HAP-1 (cell line): ENCODE measurements around the gene ARL5A.
A peak's percentile ranks its signal among the peaks of the same experiment; 100 is the strongest.
"Not testable (repeated sequence)": the region's sequence is repeated elsewhere in the genome, so short reads cannot be mapped to it uniquely, and the experiment has no call there.

Source experiments
- DNase-seq, 2 experiments: peaks; one replicate each; pipeline ENCODE4 v3.0.0-alpha.2; 2016 to 2020; ENCODE audit warnings: low spot score in 2 of 2
- H3K27me3 ChIP-seq: fragments of 250-450 bp; sonication (Bioruptor Pico); 2 replicates; pipeline ENCODE4 v1.5.1; 2020; ENCODE audit warnings: low read depth, mild to moderate bottlenecking, moderate library complexity
- H3K36me3 ChIP-seq: fragments of 250-450 bp; sonication (Bioruptor Pico); replicated peaks from 2 replicates; pipeline ENCODE4 v1.5.1; 2020; ENCODE audit warnings: mild to moderate bottlenecking
- H3K4me1 ChIP-seq: fragments of 250-450 bp; sonication (Bioruptor Pico); 2 replicates; pipeline ENCODE4 v1.5.1; 2020; ENCODE audit warnings: mild to moderate bottlenecking
- H3K4me3 ChIP-seq: fragments of 250-450 bp; sonication (Bioruptor Pico); 2 replicates; pipeline ENCODE4 v1.5.1; 2020; ENCODE audit warnings: mild to moderate bottlenecking, moderate library complexity
- H3K9me3 ChIP-seq: fragments of 250-450 bp; sonication (Bioruptor Pico); 2 replicates; pipeline ENCODE4 v1.5.1; 2020; ENCODE audit warnings: mild to moderate bottlenecking, moderate library complexity
- in situ Hi-C: fragments of 300-500 bp; cut with MboI; formaldehyde crosslinking; loops from 3 replicates; pipeline ENCODE4 v1.14.3; 2020; ENCODE audit warnings: low sequenced_read_pairs, inconsistent platforms, mixed read lengths

ARL5A gene, protein sequence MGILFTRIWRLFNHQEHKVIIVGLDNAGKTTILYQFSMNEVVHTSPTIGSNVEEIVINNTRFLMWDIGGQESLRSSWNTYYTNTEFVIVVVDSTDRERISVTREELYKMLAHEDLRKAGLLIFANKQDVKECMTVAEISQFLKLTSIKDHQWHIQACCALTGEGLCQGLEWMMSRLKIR

GRCh38 chr2:151828143-151828889 lies at the start of gene ARL5A:
Gene ARL5A (minus strand): TSS chr2:151828421. CDS start chr2:151828176, 245 bp downstream.
- Histone ChIP-seq H3K27me3 (no peaks in the 10 kb centered on the region), H3K4me1 (peaks cover 20% of the 10 kb centered on the region), H3K4me3 (peak within 1 kb of the TSS; percentile 86), H3K36me3 (peaks cover 5% of the 10 kb centered on the region), H3K9me3 (no peaks in the 10 kb centered on the region)
- in situ Hi-C loops: no loop called here
- peak; percentile 90 to 94 for DNase-seq

DNA sequence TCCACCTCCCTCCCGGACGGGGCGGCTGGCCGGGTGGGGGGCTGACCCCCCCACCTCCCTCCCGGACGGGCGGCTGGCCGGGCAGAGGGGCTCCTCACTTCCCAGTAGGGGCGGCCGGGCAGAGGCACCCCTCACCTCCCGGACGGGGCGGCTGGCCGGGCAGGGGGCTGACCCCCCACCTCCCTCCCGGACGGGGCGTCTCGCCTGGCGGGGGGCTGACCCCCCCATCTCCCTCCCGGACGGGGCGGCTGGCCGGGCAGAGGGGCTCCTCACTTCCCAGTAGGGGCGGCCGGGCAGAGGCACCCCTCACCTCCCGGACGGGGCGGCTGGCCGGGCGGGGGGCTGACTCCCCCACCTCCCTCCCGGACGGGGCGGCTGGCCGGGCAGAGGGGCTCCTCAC lies 47.4 kb upstream of the ARL5A start:
- H3K27me3 ChIP-seq, in situ Hi-C loops, H3K4me3 ChIP-seq, H3K4me1 ChIP-seq, DNase-seq, H3K36me3 ChIP-seq, H3K9me3 ChIP-seq: not testable (repeated sequence)

DNA sequence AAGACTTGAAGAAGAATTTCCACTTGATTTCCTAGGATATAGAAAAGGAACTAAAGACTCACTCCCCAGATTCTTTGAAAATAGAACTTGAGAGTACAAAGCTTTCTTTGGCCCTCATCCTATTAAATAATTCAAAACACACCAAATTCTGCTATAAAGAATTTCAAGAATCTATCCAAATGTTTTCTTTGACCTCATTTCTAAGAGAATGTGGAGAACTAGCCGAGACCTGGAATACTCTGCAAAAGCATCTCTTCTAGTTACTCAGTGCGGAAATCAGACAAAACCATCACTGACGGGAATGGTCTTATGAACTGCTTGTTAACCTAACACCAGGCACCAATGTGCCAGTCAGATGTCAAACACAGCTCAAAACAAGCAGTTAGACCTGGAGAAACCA lies 44.2 kb upstream of the ARL5A start:
- H3K36me3 ChIP-seq: no peaks in the 10 kb centered on the region
- H3K9me3 ChIP-seq: no peaks in the 10 kb centered on the region
- H3K4me1 ChIP-seq: no peaks in the 10 kb centered on the region
- no peak overlapping the region for H3K4me3 ChIP-seq
- no peaks in the 10 kb centered on the region for H3K27me3 ChIP-seq
- no peak for DNase-seq
- in situ Hi-C loops: no loop called here

DNA sequence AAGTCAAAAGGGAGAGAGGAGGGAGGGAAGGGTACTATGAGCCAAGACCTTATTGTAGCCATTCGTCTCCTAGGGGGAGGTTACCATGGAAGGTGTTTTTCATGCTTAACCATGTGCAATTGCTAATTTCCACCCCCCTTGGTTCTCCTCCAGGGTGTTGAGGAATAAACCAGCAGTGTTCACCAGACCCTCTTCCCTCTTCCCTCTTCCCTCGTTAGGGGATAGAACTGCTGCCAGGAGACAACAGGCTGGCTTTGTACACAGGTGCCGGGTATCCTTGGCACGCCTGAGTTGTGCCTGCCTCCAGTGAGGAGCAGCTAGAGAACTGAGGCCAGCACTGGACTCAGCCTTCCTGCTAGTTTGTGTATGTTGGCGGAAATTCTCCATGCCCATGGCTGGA lies 41.1 kb upstream of the ARL5A start:
- in situ Hi-C loops: no loop called here
- Histone ChIP-seq H3K4me3 (no peak overlapping the region), H3K4me1 (no peaks in the 10 kb centered on the region), H3K36me3 (no peaks in the 10 kb centered on the region), H3K9me3 (no peaks in the 10 kb centered on the region), H3K27me3 (no peaks in the 10 kb centered on the region)
- no peak for DNase-seq

DNA sequence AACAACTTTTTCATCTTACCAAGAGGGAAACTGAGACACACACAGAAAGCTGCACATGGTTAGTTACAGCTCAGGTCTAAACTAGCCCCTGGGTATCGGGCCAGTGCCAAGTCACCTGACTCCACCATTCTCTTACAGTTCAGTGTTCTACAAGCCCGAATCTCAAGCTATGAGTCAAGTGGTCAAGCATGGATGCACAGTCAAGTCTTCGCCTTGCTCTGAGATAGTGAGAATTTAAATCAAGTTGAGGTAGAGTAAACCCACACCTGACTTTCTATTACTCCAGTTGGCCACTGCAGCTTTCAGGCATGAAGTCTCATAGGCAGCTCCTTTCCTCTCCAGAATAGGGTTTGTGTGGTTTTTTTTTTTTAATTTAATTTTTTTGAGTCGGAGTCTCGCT lies 34.5 kb upstream of the ARL5A start:
- H3K9me3 ChIP-seq: no peaks in the 10 kb centered on the region
- H3K4me1 ChIP-seq: peaks cover 9% of the 10 kb centered on the region
- H3K27me3 ChIP-seq: no peaks in the 10 kb centered on the region
- in situ Hi-C loops: no loop called here
- no peaks in the 10 kb centered on the region for H3K36me3 ChIP-seq
- DNase-seq: no peak
- H3K4me3 ChIP-seq: no peak overlapping the region

- Histone ChIP-seq H3K36me3 (no peaks in the 10 kb centered on the region), H3K4me3 (no peak overlapping the region), H3K27me3 (no peaks in the 10 kb centered on the region), H3K9me3 (no peaks in the 10 kb centered on the region), H3K4me1 (peaks cover 9% of the 10 kb centered on the region)
- in situ Hi-C loops: no loop called here
- DNase-seq: no peak
Measured at GRCh38 chr2:151861174-151861573, 33.0 kb upstream of the ARL5A start.

DNA sequence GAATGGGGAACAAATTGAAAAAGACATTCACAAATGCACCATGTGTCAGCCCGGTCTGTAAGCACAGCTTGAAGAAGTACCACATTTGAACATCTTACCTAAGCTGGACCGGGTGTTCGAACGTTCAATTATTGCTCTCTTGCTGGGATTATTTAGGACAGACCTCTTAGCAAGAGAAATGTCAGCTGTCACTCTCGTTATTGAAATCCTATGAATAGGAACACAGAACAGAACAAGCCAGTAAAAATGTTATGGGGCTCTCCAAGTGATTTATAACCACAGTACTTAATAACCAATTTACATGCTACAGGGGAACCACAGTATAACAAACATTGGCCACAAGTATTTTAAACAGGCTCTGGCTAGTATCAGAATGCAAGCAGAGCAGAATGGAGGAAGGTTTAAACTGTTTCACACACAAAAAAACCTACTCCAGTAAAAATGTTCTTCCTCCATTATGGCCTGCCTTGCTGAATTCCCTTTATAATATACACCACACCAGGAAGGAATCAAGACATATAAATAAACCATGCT lies 32.5 kb upstream of the ARL5A start:
- Histone ChIP-seq H3K27me3 (no peaks in the 10 kb centered on the region), H3K9me3 (no peaks in the 10 kb centered on the region), H3K36me3 (no peaks in the 10 kb centered on the region), H3K4me1 (peaks cover 9% of the 10 kb centered on the region), H3K4me3 (no peak overlapping the region)
- peak in 1 of 2 experiments; percentile 49 for DNase-seq
- in situ Hi-C loops: no loop called here

DNA sequence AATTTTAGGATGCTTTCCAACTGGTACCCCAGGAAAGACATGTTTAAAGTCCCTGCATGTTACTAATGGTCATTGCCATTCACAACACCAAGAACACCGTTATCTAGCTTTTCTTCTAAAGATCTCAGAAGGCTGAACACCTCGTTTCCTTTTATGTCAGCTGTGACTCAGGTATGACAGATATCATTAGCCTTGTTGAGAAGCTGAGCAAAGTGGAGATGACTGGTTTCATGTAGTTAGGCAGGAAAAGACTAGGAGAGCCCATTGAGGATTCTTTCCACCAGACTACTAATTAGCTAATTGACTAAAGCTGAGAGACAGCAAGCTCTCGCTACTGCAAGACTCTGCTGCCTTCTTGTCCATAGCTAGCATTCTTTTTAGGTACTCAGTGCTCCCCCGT lies 32.0 kb upstream of the ARL5A start:
- in situ Hi-C loops: no loop called here
- Histone ChIP-seq H3K4me1 (peaks cover 9% of the 10 kb centered on the region), H3K36me3 (no peaks in the 10 kb centered on the region), H3K9me3 (no peaks in the 10 kb centered on the region), H3K4me3 (no peak overlapping the region), H3K27me3 (no peaks in the 10 kb centered on the region)
- DNase-seq: no peak

GRCh38 chr2:151857650-151858049 lies 29.4 kb upstream of the ARL5A start:
- DNase-seq: no peak
- H3K4me3 ChIP-seq: no peak overlapping the region
- H3K9me3 ChIP-seq: no peaks in the 10 kb centered on the region
- H3K36me3 ChIP-seq: no peaks in the 10 kb centered on the region
- in situ Hi-C loops: no loop called here
- peaks cover 9% of the 10 kb centered on the region for H3K4me1 ChIP-seq
- no peaks in the 10 kb centered on the region for H3K27me3 ChIP-seq

DNA sequence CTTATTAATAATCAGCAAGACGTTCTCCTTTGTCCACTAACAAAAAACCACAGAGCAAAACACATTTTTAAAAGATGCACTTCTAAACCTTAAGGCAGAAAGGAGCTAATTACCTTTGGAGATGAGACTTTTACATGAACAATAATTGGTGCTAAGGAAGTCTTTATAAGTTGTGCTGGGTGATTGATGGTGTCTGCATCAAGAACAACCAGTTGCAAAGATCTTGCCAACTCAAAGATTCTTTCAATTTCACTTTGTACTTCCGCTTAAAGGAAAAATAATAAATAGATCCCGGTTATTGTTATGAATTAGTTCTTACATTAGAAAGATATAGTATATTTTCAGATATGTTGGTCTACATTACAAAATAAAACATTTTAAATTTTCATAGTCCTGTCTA lies 26.9 kb upstream of the ARL5A start:
- Histone ChIP-seq H3K4me3 (no peak overlapping the region), H3K4me1 (no peaks in the 10 kb centered on the region), H3K27me3 (no peaks in the 10 kb centered on the region), H3K9me3 (no peaks in the 10 kb centered on the region), H3K36me3 (no peaks in the 10 kb centered on the region)
- in situ Hi-C loops: no loop called here
- no peak for DNase-seq

- Histone ChIP-seq H3K27me3 (no peaks in the 10 kb centered on the region), H3K9me3 (no peaks in the 10 kb centered on the region), H3K4me3 (no peak overlapping the region), H3K36me3 (no peaks in the 10 kb centered on the region), H3K4me1 (peaks cover 6% of the 10 kb centered on the region; the same call in 1 of the 2 replicates)
- peak in 1 of 2 experiments; percentile 5 for DNase-seq
- in situ Hi-C loops: no loop called here
Measured at GRCh38 chr2:151853070-151853758, 25.0 kb upstream of the ARL5A start.

- no peak for DNase-seq
- in situ Hi-C loops: no loop called here
- no peaks in the 10 kb centered on the region for H3K36me3 ChIP-seq
- peaks cover 8% of the 10 kb centered on the region; the same call in 1 of the 2 replicates for H3K4me1 ChIP-seq
- no peak overlapping the region for H3K4me3 ChIP-seq
- no peaks in the 10 kb centered on the region for H3K9me3 ChIP-seq
- H3K27me3 ChIP-seq: no peaks in the 10 kb centered on the region
Measured at GRCh38 chr2:151852260-151853069, 24.2 kb upstream of the ARL5A start.

DNA sequence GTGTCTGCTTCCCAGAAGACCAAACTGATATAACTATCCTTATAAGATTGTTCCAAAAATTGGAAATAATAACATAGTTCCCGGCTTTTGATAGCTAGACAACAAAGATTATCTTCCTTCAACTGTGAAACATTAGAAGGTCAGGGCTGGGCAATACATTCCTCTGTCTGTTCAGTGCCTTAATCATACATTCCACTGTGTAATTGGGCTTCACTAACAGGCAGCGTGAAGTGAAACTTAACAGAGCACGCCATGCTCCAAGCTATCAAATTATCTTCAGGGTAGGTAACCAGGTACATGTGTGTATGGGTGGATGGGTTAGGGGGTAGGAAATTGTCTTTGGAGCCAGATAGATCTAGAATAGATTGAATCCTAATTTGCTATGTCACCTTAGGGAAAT lies 23.5 kb upstream of the ARL5A start:
- DNase-seq: no peak
- Histone ChIP-seq H3K4me3 (no peak overlapping the region), H3K36me3 (no peaks in the 10 kb centered on the region), H3K27me3 (no peaks in the 10 kb centered on the region), H3K4me1 (peaks cover 8% of the 10 kb centered on the region; the same call in 1 of the 2 replicates), H3K9me3 (no peaks in the 10 kb centered on the region)
- in situ Hi-C loops: no loop called here
